ENCODE measurements around the gene ASB17. TPM values are rescaled to one million over a fixed set of nuclear protein-coding genes. Genes with fewer than 3 reads are reported as not detected.

The ASB17 gene
- total and polyA plus RNA-seq, 2 experiments from 2014 or later, result 0.31 to 0.40 TPM

DNA sequence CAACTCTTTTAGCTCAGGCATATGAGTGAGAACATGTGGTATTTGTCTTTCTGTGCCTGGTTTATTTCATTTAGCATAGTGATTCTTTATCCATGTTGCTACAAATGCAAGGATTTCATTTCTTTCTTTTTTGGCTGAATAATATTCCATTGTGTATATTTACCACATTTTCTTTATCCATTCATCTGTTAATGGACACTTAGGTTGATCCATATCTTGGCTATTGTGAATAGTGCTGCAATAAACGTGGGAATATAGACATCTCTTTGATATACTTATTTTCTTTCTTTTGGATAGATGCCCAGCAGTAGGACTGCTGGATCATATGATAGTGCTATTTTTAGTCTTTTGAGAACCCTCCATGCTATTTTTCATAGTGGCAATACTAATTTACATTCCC lies 30.8 kb downstream of the ASB17 start:
- no peaks in the 10 kb centered on the region for H3K4me1 ChIP-seq (ENCODE audit: insufficient read depth)
- DNase-seq (ENCODE audit: low spot score), result no peak
- H3K9me3 ChIP-seq (ENCODE audit: low read depth), result no peaks in the 10 kb centered on the region
- 82% methylated on average over 1 of the region's 1 CpG for WGBS (ENCODE audit: low lambda C conversion rate, missing lambda C conversion rate)
- H3K36me3 ChIP-seq (replicated peaks; ENCODE audit: insufficient read depth, low read depth), result no peaks in the 10 kb centered on the region
- H3K27me3 ChIP-seq, result no peaks in the 10 kb centered on the region
- no peak overlapping the region for H2AFZ ChIP-seq
- no peak overlapping the region for H3K4me2 ChIP-seq
- no peaks in the 10 kb centered on the region for H3K9me2 ChIP-seq (replicated peaks; ENCODE audit: insufficient read depth)
- no peaks in the 10 kb centered on the region for H3K79me2 ChIP-seq
- no peak overlapping the region for H3K27ac ChIP-seq
- H3K4me3 ChIP-seq, result no peak overlapping the region
- no peaks in the 10 kb centered on the region for H4K20me1 ChIP-seq (ENCODE audit: insufficient read depth, poor library complexity, severe bottlenecking)
- TF ChIP-seq, protein P1, sequence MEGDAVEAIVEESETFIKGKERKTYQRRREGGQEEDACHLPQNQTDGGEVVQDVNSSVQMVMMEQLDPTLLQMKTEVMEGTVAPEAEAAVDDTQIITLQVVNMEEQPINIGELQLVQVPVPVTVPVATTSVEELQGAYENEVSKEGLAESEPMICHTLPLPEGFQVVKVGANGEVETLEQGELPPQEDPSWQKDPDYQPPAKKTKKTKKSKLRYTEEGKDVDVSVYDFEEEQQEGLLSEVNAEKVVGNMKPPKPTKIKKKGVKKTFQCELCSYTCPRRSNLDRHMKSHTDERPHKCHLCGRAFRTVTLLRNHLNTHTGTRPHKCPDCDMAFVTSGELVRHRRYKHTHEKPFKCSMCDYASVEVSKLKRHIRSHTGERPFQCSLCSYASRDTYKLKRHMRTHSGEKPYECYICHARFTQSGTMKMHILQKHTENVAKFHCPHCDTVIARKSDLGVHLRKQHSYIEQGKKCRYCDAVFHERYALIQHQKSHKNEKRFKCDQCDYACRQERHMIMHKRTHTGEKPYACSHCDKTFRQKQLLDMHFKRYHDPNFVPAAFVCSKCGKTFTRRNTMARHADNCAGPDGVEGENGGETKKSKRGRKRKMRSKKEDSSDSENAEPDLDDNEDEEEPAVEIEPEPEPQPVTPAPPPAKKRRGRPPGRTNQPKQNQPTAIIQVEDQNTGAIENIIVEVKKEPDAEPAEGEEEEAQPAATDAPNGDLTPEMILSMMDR (IDR thresholded peaks at IDR 0.05; ENCODE audit: poor library complexity), result no peak
- TF ChIP-seq EZH2phosphoT487 (IDR thresholded peaks at IDR 0.05; ENCODE audit: low read depth, severe bottlenecking, unreplicated experiment), result no peak
- no peak for TF ChIP-seq EZH2 (IDR thresholded peaks at IDR 0.05; ENCODE audit: borderline replicate concordance)

DNA sequence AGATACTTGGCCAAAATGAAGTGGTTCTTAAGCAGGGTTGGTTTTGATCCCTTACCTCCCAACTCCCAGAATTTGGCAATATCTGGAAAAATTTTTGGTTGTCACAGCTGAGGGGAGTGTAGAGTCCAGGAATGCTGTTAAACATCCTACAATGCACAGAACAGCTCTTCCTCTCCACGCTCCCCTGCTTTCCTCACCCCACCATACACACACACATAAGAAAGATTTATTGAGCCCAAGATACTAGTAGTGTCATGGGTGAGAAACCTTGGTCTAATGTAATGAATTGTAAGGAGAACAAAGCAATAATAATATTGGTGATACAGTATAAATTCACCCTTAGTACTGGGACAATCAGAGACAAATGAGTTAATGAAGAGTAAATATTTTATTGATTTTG lies 47.8 kb downstream of the ASB17 start:
- H3K79me2 ChIP-seq, result no peaks in the 10 kb centered on the region
- TF ChIP-seq EZH2phosphoT487 (IDR thresholded peaks at IDR 0.05; ENCODE audit: low read depth, severe bottlenecking, unreplicated experiment) (no peak), EZH2 (IDR thresholded peaks at IDR 0.05; ENCODE audit: borderline replicate concordance) (no peak)
- TF ChIP-seq, protein P1 (IDR thresholded peaks at IDR 0.05; ENCODE audit: poor library complexity), result no peak
- H3K9me3 ChIP-seq (ENCODE audit: low read depth), result no peaks in the 10 kb centered on the region
- no peak overlapping the region for H3K4me2 ChIP-seq
- H4K20me1 ChIP-seq (ENCODE audit: insufficient read depth, poor library complexity, severe bottlenecking), result no peaks in the 10 kb centered on the region
- 81% methylated on average over 1 of the region's 1 CpG for WGBS (ENCODE audit: low lambda C conversion rate, missing lambda C conversion rate)
- DNase-seq (ENCODE audit: low spot score), result no peak
- H3K4me3 ChIP-seq, result no peak overlapping the region
- H3K9me2 ChIP-seq (replicated peaks; ENCODE audit: insufficient read depth), result no peaks in the 10 kb centered on the region
- no peaks in the 10 kb centered on the region for H3K27me3 ChIP-seq
- no peaks in the 10 kb centered on the region for H3K36me3 ChIP-seq (replicated peaks; ENCODE audit: insufficient read depth, low read depth)
- no peaks in the 10 kb centered on the region for H3K4me1 ChIP-seq (ENCODE audit: insufficient read depth)
- no peak overlapping the region for H2AFZ ChIP-seq
- H3K27ac ChIP-seq, result no peak overlapping the region

DNA sequence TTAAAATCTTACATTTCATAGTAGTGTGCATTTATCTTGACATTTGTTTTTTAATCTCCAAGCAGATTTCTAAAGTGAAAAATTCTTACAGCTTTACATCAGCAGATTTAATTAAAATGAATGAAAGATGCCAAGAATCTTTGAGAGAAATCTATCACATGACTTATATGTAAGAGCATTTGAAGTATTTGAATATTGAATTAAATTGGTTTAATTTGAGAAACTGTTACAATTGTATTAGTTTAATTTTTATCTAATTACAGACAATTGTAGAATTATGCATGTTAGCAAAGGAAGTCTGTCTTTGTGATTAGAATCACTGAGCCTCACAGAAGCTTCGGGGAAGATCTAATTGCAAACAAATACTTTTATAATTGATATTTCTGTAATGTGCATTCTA lies 52.2 kb downstream of the ASB17 start:
- no peaks in the 10 kb centered on the region for H3K4me1 ChIP-seq (ENCODE audit: insufficient read depth)
- no peaks in the 10 kb centered on the region for H3K9me3 ChIP-seq (ENCODE audit: low read depth)
- 86% methylated on average over 1 of the region's 1 CpG for WGBS (ENCODE audit: low lambda C conversion rate, missing lambda C conversion rate)
- no peak for DNase-seq (ENCODE audit: low spot score)
- no peaks in the 10 kb centered on the region for H3K79me2 ChIP-seq
- H3K4me2 ChIP-seq, result no peak overlapping the region
- no peaks in the 10 kb centered on the region for H3K27me3 ChIP-seq
- TF ChIP-seq EZH2phosphoT487 (IDR thresholded peaks at IDR 0.05; ENCODE audit: low read depth, severe bottlenecking, unreplicated experiment) (no peak), EZH2 (IDR thresholded peaks at IDR 0.05; ENCODE audit: borderline replicate concordance) (no peak)
- TF ChIP-seq, protein P1 (IDR thresholded peaks at IDR 0.05; ENCODE audit: poor library complexity), result no peak
- H4K20me1 ChIP-seq (ENCODE audit: insufficient read depth, poor library complexity, severe bottlenecking), result no peaks in the 10 kb centered on the region
- H3K4me3 ChIP-seq, result no peak overlapping the region
- no peak overlapping the region for H2AFZ ChIP-seq
- H3K36me3 ChIP-seq (replicated peaks; ENCODE audit: insufficient read depth, low read depth), result no peaks in the 10 kb centered on the region
- no peaks in the 10 kb centered on the region for H3K9me2 ChIP-seq (replicated peaks; ENCODE audit: insufficient read depth)
- H3K27ac ChIP-seq, result no peak overlapping the region

DNA sequence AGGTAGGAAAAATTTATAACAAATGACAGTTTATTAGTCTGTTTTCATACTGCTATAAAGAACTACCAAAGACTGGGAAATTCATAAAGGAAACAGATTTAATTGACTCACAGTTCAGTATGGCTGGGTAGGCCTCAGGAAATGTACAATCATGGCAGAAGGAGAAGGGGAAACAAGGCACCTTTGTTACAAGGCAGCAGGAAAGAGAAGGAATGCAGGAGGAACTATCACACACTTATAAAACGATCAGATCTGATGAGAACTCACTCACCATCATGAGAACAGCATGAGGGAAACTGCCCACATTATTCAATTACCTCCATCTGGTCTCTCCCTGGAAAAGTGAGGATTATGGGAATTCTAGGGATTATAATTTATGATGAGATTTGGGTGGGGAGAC lies 61.3 kb downstream of the ASB17 start:
- Histone ChIP-seq H3K9me2 (replicated peaks; ENCODE audit: insufficient read depth) (no peaks in the 10 kb centered on the region), H3K4me2 (no peak overlapping the region), H3K79me2 (no peaks in the 10 kb centered on the region), H3K9me3 (ENCODE audit: low read depth) (no peaks in the 10 kb centered on the region), H3K36me3 (replicated peaks; ENCODE audit: insufficient read depth, low read depth) (no peaks in the 10 kb centered on the region), H3K27me3 (no peaks in the 10 kb centered on the region), H2AFZ (no peak overlapping the region), H4K20me1 (ENCODE audit: insufficient read depth, poor library complexity, severe bottlenecking) (no peaks in the 10 kb centered on the region), H3K27ac (no peak overlapping the region), H3K4me3 (no peak overlapping the region), H3K4me1 (ENCODE audit: insufficient read depth) (no peaks in the 10 kb centered on the region)
- no peak for DNase-seq (ENCODE audit: low spot score)
- TF ChIP-seq, protein P1 (IDR thresholded peaks at IDR 0.05; ENCODE audit: poor library complexity), result no peak
- TF ChIP-seq EZH2phosphoT487 (IDR thresholded peaks at IDR 0.05; ENCODE audit: low read depth, severe bottlenecking, unreplicated experiment) (no peak), EZH2 (IDR thresholded peaks at IDR 0.05; ENCODE audit: borderline replicate concordance) (no peak)
- 88% methylated on average over 1 of the region's 1 CpG for WGBS (ENCODE audit: low lambda C conversion rate, missing lambda C conversion rate)

All from hepatocyte (in vitro differentiated cells).